HS-5 (cell line): Measurements from ENCODE around the gene ZNF41.
"Not testable (repeated sequence)": the region's sequence is repeated elsewhere in the genome, so short reads cannot be mapped to it uniquely, and the experiment has no call there.

Experiments
- DNase-seq: peaks from one replicate; pipeline ENCODE4 v3.0.0-alpha.2; 2012; ENCODE audit warnings: low read depth

ZNF41 gene

DNA sequence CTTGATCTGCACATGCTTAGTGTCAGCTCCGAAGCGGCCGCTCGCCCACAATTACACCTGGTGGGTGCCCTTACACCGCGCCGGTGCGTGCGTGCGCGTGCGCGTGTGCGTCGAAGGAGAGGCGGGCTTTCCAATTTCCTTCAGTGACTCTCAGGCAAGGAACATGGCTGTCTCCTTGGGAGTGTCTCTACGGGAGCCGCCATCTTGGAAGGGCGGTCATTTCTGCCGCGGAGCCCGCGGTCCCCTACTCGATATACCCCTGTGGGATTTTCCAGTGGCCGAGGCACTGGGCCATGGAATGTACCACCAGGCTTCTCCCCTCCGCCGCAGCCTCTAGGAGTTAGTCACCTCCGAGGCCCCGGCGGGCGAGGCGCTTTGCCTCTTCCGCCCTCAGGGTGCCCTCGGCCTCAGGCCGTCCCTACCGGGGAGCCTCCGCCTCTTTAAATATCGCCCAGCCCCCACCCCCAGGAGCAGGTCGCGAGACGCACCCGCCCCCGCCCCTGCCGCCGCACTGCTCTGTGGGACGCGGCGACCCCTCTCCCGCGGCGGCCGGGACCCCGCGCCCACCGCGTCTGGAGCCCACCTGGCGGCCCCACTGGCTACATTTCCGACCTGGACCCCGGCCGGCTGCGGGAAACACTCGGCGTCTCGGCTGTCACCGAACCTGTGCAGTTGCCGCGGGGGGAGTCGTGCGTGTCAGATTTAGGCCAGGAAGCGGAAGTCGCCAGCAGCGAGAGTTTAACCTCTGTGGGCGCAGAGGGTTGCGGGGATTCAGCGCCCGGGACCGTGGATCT lies at the start of gene ZNF41:
ZNF41 (minus strand) TSS at position 711 of the 794 bp plus-strand sequence. CDS start 15,741 bp downstream, outside the sequence.
- DNase-seq: peak; percentile 59

DNA sequence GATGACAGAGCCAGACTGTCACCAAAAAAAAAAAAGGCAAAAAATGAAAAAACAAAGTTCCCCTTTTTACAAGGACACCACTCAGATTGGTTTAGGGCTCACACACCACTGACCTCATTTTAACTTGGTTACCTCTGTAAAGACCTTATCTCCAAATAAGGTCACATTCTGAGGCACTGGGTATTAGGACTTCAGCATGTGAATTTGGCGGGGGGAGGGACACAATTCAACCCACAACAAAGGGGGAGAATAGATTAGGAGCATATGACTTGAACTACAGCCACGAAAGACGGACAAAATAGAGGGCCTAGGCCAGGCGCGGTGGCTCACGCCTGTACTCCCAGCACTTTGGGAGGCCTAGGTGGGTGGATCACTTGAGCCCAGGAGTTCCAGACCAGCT lies 47.0 kb upstream of the ZNF41 start:
- no peak for DNase-seq

- no peak for DNase-seq
These were observed 46.5 kb upstream of the ZNF41 start for GRCh38 chrX:47529548-47529947.

DNA sequence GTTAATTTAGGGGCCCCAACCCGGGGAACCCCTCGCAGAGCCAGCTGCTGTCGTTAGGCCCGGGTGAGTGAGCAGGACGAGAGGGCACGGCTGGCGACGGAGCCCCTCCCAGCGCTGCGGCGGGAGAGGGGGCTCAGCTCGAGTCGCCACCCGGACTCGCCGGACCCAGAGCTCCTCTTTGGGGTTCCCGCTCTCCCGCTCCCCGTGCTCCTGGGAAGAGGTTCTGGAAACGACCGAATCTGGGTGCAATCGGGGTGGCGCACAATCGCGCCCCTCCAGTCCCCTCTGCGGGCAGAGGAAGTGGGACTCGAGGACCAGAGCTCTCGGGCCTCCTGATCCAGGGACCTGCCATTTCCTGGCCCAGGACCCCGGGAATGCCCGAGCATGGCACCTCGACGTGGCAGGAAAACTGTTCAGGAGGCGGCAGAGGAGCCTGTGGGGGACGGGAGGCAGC lies 40.7 kb upstream of the ZNF41 start:
- DNase-seq: no peak

DNA sequence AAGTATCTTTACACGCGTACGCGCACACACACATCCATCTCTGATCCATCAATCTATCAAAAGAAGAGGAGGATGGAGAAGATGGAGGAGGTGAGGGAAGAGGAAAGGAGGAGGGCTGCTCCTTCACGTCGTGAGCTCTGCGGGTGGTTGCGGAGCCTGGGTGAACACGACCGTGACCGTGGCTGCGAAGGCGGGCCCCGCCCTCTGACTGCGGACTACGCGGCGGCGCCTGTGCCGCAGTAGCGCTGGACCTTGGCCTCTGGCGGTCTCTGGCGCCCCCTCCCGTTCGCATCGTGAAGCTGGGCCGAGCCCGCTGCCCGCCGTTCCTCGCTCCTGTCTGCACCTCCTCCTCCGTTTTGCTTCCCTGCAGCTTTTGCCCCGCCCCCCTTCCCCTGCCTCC lies 40.3 kb upstream of the ZNF41 start:
- DNase-seq: no peak

- DNase-seq: no peak
These were observed 35.1 kb upstream of the ZNF41 start for GRCh38 chrX:47518144-47518543.

GRCh38 chrX:47515941-47516665 lies 33.1 kb upstream of the ZNF41 start:
- DNase-seq: no peak

GRCh38 chrX:47514533-47515235 lies 31.7 kb upstream of the ZNF41 start:
- peak; percentile 50 for DNase-seq

DNA sequence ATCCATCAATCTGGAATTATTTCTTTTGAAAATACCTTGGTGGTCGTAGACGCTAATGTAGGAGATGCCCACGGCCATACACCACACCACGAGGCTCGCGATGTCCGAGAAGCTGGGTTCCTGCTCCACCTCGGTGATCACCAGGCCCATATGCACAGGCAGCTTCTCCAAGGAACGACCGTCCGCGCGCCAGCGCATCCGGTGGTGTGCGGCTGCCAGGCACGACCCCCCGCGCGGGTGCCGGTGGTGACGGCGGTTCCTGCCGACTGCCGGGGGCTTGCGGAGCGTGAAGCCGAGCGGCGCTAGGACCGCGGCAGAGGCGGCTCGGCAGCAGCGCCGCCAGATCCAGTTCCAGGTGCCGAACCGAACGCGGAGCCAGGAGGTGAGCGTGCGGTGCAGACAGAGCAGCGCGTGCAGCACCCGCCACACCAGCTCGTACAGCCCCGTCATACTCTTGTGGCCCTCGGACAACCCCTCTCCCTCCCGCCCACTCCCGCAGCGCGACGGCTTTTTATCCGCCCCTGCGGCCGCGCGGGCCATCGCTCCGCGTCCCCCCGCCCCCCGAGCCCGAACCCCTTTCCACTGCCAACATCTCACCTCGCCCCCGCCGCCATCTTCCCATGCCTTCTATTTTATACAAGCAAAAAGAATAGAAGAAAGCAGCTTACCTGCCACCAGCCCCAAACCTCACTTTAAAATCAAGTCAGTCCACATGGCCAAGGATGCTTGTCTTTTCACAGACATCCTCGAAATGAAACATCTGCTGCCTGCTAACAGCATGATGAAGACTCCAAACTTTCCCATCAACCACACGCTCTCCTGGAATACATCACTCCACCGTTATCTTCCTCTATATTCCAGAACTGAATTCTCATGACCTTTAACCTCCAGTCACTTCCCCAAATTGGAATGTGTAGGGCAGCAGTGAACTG lies 30.3 kb upstream of the ZNF41 start:
- not testable (repeated sequence) for DNase-seq

DNA sequence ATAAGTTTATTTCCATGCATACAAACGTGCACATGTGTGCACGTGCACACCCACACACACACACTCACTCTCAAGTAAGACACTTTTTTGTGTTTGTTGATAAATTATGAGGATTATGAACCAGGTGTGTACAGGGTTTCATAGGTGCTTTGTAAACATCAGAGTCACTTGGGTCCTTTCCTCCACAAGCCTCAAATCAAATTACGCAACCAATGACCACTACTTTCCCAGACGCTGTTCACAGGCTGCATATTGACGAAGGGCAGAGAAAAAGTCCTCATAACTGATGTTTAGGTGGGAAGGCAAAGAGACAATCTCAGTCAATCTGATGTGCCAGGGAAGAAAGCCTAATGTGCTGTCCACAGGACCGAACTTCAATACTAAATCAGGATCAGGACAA lies 29.4 kb upstream of the ZNF41 start:
- DNase-seq: not testable (repeated sequence)

DNA sequence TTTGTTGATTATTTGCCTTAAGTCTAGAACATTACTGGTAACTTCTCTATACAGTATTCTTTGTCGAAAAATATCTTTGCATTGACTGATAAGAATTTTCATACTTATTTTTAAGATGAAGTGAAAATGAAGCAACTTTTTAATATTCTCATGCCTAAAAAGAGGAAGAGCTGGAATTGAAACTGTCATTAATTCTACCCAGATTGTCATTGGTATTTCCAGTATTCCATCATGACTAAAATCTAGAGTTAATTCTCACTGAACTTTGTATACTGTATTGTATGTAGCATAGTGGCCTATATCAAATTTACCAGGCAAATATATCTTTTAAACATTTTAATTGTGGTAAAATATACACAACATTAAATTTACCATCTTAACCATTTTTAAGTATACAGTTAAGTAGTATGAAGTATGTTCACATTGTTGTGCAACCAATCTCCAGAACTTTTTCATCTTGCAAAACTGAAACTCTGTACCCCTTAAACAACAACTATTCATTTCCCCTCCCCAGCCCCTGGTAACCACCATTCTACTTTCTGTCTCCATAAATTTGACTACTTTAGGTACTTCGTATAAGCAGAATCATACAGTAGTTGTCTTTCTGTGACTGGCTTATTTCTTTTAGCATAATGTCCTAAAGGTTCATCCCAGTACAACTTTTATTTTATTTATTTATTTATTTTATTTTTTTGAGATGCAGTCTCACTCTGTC lies 24.3 kb upstream of the ZNF41 start:
- DNase-seq: no peak

GRCh38 chrX:47503151-47503550 lies 20.1 kb upstream of the ZNF41 start:
- DNase-seq: no peak

DNA sequence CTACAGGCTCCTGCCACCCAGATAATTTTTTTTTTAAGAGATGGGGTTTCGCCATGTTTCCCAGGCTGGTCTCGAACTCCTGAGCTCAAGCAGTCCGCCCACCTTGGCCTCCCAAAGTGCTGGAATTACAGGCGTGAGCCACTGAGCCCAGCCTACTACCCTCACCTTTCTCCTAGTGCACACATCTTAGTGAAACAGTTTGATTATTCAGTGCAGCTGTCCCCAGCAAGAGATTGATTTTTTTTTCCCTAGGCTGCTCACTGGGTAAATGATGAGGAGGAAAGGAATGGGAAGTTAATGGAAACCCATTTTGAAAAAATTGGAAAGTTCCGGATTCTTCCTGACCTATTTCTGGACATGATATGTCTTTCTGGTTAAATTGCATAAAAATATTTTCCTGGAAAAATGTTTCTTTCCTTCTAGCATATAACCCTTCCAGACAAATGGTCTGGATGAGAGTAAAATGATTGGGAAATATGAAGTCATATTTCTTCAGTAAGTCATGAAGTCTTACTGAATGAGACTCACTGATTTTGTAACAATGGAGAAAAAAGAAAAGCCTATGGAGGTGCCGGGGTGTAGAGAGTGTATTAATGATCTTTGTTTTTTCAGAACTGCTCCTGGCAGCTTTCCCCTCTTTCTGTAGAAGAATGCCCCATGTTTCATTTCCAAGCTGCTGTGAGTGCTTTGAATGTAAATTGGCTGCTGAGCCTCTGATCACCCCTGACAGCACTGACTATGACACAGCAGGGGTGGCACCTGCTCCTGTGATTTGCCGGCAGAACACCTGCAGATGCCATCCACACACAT lies 19.5 kb upstream of the ZNF41 start:
- DNase-seq: no peak

DNA sequence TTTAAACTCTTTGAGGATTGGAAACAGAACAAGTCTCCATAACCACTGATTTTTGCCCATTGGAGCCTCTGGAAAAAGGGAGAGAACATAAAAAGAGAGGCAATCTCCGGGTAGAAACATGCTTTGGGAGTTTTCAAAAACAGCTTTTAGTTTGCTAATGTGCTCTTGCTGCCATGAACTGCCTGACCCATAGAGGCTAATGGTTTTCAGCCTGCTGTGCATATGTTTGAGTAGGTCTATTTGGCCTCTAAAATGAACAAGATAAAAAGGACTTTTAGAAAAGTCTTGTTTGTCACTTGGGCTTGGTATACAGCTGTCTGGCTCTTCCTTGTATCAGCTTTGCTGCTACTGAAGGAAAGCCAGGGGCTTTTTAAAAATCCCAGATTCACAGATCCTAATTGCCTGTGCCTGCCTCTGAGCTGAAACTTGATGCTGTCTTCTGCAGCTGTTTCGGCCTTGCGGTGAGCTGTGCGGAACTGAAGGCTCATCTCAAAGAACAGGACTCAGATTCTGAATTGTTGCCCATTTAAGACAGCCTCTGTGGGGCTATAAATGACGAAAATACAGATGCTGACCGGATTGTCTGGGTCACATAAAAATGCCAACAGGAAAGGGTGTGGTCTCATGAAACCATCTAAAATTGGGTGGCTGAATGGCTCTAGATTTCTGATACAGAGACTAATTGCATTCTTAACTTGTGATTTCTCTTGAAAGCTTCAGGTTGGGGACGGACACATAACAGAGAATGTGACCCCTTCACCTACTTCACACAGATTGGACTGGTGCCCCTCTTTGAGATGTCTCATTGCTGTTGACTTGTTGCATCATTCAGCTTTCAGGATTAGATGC lies 18.4 kb upstream of the ZNF41 start:
- DNase-seq: no peak

DNA sequence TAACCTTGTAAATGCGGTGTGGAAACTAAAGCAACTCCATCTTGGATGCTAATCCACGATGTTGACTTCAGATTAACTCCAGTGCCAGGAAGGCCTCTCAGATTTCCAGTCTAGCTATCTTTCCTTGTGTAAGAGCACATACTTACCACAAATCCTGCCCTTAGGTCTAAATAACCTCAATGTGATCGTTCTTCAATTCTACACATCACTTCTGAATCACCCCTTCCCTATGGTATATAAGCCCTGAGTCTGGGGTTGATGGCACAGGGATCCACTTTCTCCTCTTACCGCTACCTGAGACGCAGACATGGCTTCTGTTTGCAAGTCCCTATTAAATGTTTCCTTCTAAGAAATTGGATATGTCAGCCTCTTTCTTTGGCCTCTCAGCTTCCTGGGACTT lies 17.5 kb upstream of the ZNF41 start:
- DNase-seq: no peak

DNA sequence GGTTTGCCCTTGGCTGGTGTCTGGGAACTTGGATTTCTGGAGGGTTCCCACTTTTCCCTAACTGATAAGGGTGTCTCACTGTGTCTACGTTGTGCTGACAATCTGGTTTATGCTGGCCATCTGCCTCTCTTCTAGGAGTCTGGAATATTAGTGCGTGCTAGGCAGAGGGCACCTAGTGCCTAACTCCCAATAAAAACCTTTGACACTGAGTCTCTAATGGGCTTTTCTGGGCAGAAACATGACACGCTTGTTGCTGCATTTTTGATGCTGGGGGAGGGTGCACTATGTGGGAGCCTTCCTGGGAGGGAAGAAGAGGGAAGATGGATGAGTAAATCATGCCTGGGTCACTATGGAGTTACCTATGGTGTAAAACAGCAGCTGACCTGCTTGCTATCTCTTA lies 16.3 kb upstream of the ZNF41 start:
- no peak for DNase-seq

GRCh38 chrX:47498411-47498810 lies 15.4 kb upstream of the ZNF41 start:
- no peak for DNase-seq

- DNase-seq: no peak
These were observed 14.4 kb upstream of the ZNF41 start for GRCh38 chrX:47497271-47497888.

- not testable (repeated sequence) for DNase-seq
These were observed 9.1 kb upstream of the ZNF41 start for GRCh38 chrX:47492133-47492532.
